GM12878 (cell line): ENCODE measurements around the gene PAQR5. TPM values are rescaled to one million over a fixed set of nuclear protein-coding genes. Genes with fewer than 3 reads are reported as not detected.

Source experiments
- ATAC-seq: fragments of 200-7000 bp; cut with Tn5 transposase; 3 replicates; pipeline ENCODE4 v1.9.1; 2020; ENCODE audit warnings: mild to moderate bottlenecking, moderate library complexity
- BruUV-seq: library from RNA; stranded (reverse); fragments of 400-500 nt; replicated peaks from 2 replicates; lab custom pipeline; 2021; lab: Mats Ljungman, UMichigan
- CTCF ChIA-PET: fragments of 300-600 bp; sonication (Branson Sonifier 250); formaldehyde crosslinking; extraction: SDS; loops from one replicate; lab custom pipeline; 2021; ENCODE audit warnings: inconsistent platforms; lab: Yijun Ruan, JAX
- POLR2A ChIA-PET: fragments of 350-600 bp; formaldehyde crosslinking; extraction: SDS; loops from one replicate; lab custom pipeline; 2021; ENCODE audit warnings: inconsistent platforms; lab: Charles Lee
- RAD21 ChIA-PET: fragments of 300-600 bp; sonication (Branson Sonifier 250); formaldehyde crosslinking; loops from one replicate; lab custom pipeline; 2023; ENCODE audit warnings: antibody characterized with exemption; ENCODE audit not compliant: unreplicated experiment; lab: Charles Lee
- SMC1A ChIA-PET: fragments of 300-600 bp; sonication (Branson Sonifier 250); formaldehyde crosslinking; loops from one replicate; lab custom pipeline; 2023; ENCODE audit not compliant: unreplicated experiment, uncharacterized antibody; lab: Charles Lee
- DNase-seq: peaks from one replicate; pipeline ENCODE4 v3.0.0-alpha.2; 2011; ENCODE audit warnings: low read depth, low spot score
- FAIRE-seq: peaks from 3 replicates; lab custom pipeline; 2011; peaks lifted over from hg19 to GRCh38; lab: Jason Lieb, UNC
- H2AFZ ChIP-seq: 2 replicates; pipeline ENCODE4 v1.6.0; 2011; ENCODE audit warnings: low read depth, low read length, control low read depth; ENCODE audit not compliant: control insufficient read depth
- H3K27ac ChIP-seq: 2 replicates; pipeline ENCODE4 v1.5.1; 2011; ENCODE audit warnings: control low read depth; ENCODE audit not compliant: control insufficient read depth, insufficient read depth
- H3K27me3 ChIP-seq, 2 experiments: replicated peaks in 1 of 2; 2 replicates each; pipeline versions ENCODE4 v1.6.0 to v1.6.1; 2011; ENCODE audit warnings: low read length in 1 of 2; ENCODE audit not compliant: control insufficient read depth in 2 of 2, insufficient read depth in 2 of 2
- H3K36me3 ChIP-seq, 2 experiments: 2 replicates each; pipeline ENCODE4 v1.5.1; 2011; ENCODE audit warnings: low read length in 1 of 2; ENCODE audit not compliant: control insufficient read depth in 2 of 2, insufficient read depth in 2 of 2
- H3K4me1 ChIP-seq: 2 replicates; pipeline ENCODE4 v1.6.1; 2011; ENCODE audit warnings: mild to moderate bottlenecking, low read length, moderate library complexity, mixed read lengths; ENCODE audit not compliant: control insufficient read depth, insufficient read depth
- H3K4me2 ChIP-seq: 2 replicates; pipeline ENCODE4 v1.6.0; 2011; ENCODE audit warnings: control low read depth; ENCODE audit not compliant: control insufficient read depth, insufficient read depth
- H3K4me3 ChIP-seq: fragments of 200-600 bp; sonication (generic); 2 replicates; pipeline ENCODE4 v1.5.1; 2016
- H3K79me2 ChIP-seq: 2 replicates; pipeline ENCODE4 v1.6.0; 2011; ENCODE audit warnings: low read length; ENCODE audit not compliant: control insufficient read depth, insufficient read depth
- H3K9ac ChIP-seq: 2 replicates; pipeline ENCODE4 v1.8.0; 2011; ENCODE audit warnings: low read length, control low read depth, mixed read lengths; ENCODE audit not compliant: control insufficient read depth, insufficient read depth
- H3K9me3 ChIP-seq: replicated peaks from 3 replicates; pipeline ENCODE4 v1.5.1; 2011; ENCODE audit warnings: mild to moderate bottlenecking, low read length; ENCODE audit not compliant: control insufficient read depth, insufficient read depth
- H4K20me1 ChIP-seq: 2 replicates; pipeline ENCODE4 v1.6.0; 2011; ENCODE audit not compliant: control insufficient read depth, insufficient read depth
- BHLHE40 ChIP-seq, 2 experiments: fragments of 450-650 bp in 1 of 2; IDR thresholded peaks; 2 replicates each; pipeline ENCODE4 v1.6.1; 2011 to 2017; ENCODE audit warnings: low read depth in 2 of 2, borderline replicate concordance in 1 of 2, improper control_type of control experiment in 1 of 2, low read length in 1 of 2, mild to moderate bottlenecking in 1 of 2
- DPF2 ChIP-seq: fragments of 450-650 bp; IDR thresholded peaks from 2 replicates; pipeline ENCODE4 v1.6.1; 2017; ENCODE audit warnings: mild to moderate bottlenecking
- EED ChIP-seq: sonication (generic); IDR thresholded peaks from 2 replicates; pipeline ENCODE4 v1.6.1; 2016; ENCODE audit warnings: antibody characterized with exemption, low read depth
- HDAC6 ChIP-seq: fragments of 200-600 bp; sonication (generic); IDR thresholded peaks from one replicate; pipeline ENCODE4 v1.8.0; 2017; ENCODE audit warnings: antibody characterized with exemption; ENCODE audit not compliant: unreplicated experiment
- MEF2A ChIP-seq: IDR thresholded peaks from 2 replicates; pipeline ENCODE4 v1.6.1; 2011; ENCODE audit warnings: low read depth, mild to moderate bottlenecking, low read length, moderate library complexity; ENCODE audit not compliant: insufficient read depth
- MEF2B ChIP-seq: fragments of 450-650 bp; IDR thresholded peaks from 2 replicates; pipeline ENCODE4 v1.6.1; 2018; ENCODE audit warnings: mild to moderate bottlenecking, moderate library complexity; ENCODE audit not compliant: partially characterized antibody, poor library complexity, severe bottlenecking
- MXI1 ChIP-seq: fragments of 150-350 bp; IDR thresholded peaks from 2 replicates; pipeline ENCODE4 v1.6.1; 2011; ENCODE audit warnings: low read depth, mild to moderate bottlenecking, inconsistent platforms, low read length, improper control_type of control experiment
- NFYB ChIP-seq: IDR thresholded peaks from 2 replicates; pipeline ENCODE4 v1.6.1; 2011; ENCODE audit warnings: low read depth, mild to moderate bottlenecking, low read length, improper control_type of control experiment, moderate library complexity; ENCODE audit not compliant: insufficient read depth
- PAX8 ChIP-seq: fragments of 450-650 bp; IDR thresholded peaks from 2 replicates; pipeline ENCODE4 v1.6.1; 2017; ENCODE audit warnings: mild to moderate bottlenecking, moderate library complexity
- RAD51 ChIP-seq: fragments of 450-650 bp; IDR thresholded peaks from 2 replicates; pipeline ENCODE4 v1.6.1; 2016; ENCODE audit warnings: moderate library complexity, mild to moderate bottlenecking, inconsistent platforms
- RB1 ChIP-seq: fragments of 450-650 bp; formaldehyde crosslinking; IDR thresholded peaks from 2 replicates; pipeline ENCODE4 v1.6.1; 2017; ENCODE audit warnings: mild to moderate bottlenecking, borderline replicate concordance
- SMC3 ChIP-seq: IDR thresholded peaks from 2 replicates; pipeline ENCODE4 v1.6.1; 2011; ENCODE audit warnings: low read length, improper control_type of control experiment, borderline replicate concordance
- SRF ChIP-seq, 2 experiments: IDR thresholded peaks; 2 replicates each; pipeline ENCODE4 v1.6.1; 2011; ENCODE audit warnings: low read depth in 2 of 2, low read length in 2 of 2, mild to moderate bottlenecking in 1 of 2, moderate library complexity in 1 of 2
- SUZ12 ChIP-seq: fragments of 200-600 bp; sonication (generic); IDR thresholded peaks from one replicate; pipeline ENCODE4 v1.6.1; 2018; ENCODE audit warnings: antibody characterized with exemption, mild to moderate bottlenecking; ENCODE audit not compliant: unreplicated experiment
- YY1 ChIP-seq: IDR thresholded peaks from 2 replicates; pipeline ENCODE4 v1.6.1; 2011; ENCODE audit warnings: low read depth, mild to moderate bottlenecking, low read length
- ZZZ3 ChIP-seq: IDR thresholded peaks from 2 replicates; pipeline ENCODE4 v1.6.1; 2011; ENCODE audit warnings: low read depth; ENCODE audit not compliant: control insufficient read depth, insufficient read length
- WGBS: methylation state at CpG from one replicate; pipeline ENCODE4 v1.1.6; 2016; ENCODE audit warnings: low lambda C conversion rate; ENCODE audit not compliant: insufficient replicate concordance, insufficient coverage; ENCODE audit errors: missing lambda C conversion rate; 5-methylcytosine and 5-hydroxymethylcytosine counted together
- in situ Hi-C: fragments of 300-500 bp; cut with MboI; formaldehyde crosslinking; loops from 9 replicates; pipeline ENCODE4 v1.14.3; 2018; ENCODE audit warnings: mixed read lengths
- intact Hi-C: fragments of 100-400 bp; cut with micrococcal nuclease; formaldehyde crosslinking; loops from one replicate; pipeline ENCODE4 v1.14.2; 2022; ENCODE audit not compliant: unreplicated experiment
- polyA plus RNA-seq, 11 experiments: library from polyadenylated mRNA; depleted of rRNA in 4 of 11; unstranded in 6 of 11; stranded (reverse) in 5 of 11; fragments of >200 nt; fragmentation: Nextera tagmentation in 4 of 11; fragmentation: Illumina TruSeq in 1 of 11; extraction: Ambion mirVana in 4 of 11; extraction: Trizol in 1 of 11; gene quantifications; 1 replicate in 1 of 11; 2 replicates in 10 of 11; pipeline versions ENCODE4 v1.2.1 to v1.2.3, GENCODE V29; 2011 to 2016; ENCODE audit warnings: inconsistent platforms in 2 of 11, missing spikeins in 2 of 11, low read depth in 1 of 11
- total RNA-seq, 4 experiments: library from RNA; depleted of rRNA in 3 of 4; stranded (reverse); fragments of >200 nt in 3 of 4; fragmentation: Illumina TruSeq in 1 of 4; extraction: Trizol in 1 of 4; gene quantifications; 2 replicates each; pipeline versions ENCODE4 v1.2.1 to v1.2.3, GENCODE V29; 2013 to 2021
- TF ChIP-seq, protein P1 (sequence below): fragments of 450-650 bp; formaldehyde crosslinking; IDR thresholded peaks from 2 replicates; pipeline ENCODE4 v1.4.0; 2020; ENCODE audit warnings: mild to moderate bottlenecking, moderate library complexity
- TF ChIP-seq, protein P2 (sequence below): IDR thresholded peaks from 2 replicates; pipeline ENCODE4 v1.6.1; 2011; ENCODE audit warnings: borderline replicate concordance, low read depth, mild to moderate bottlenecking, moderate library complexity, low read length; ENCODE audit not compliant: insufficient read depth, poor library complexity, severe bottlenecking
- TF ChIP-seq, protein P3 (sequence below): fragments of 450-650 bp; IDR thresholded peaks from 2 replicates; pipeline ENCODE4 v1.6.1; 2017; ENCODE audit warnings: mild to moderate bottlenecking

The PAQR5 gene
- total and polyA plus RNA-seq, 10 of the 15 experiments (the other 5 are each of a cell fraction or from before 2014, with no cell fraction given), result 0.02 to 0.03 TPM; not detected in 8

DNA sequence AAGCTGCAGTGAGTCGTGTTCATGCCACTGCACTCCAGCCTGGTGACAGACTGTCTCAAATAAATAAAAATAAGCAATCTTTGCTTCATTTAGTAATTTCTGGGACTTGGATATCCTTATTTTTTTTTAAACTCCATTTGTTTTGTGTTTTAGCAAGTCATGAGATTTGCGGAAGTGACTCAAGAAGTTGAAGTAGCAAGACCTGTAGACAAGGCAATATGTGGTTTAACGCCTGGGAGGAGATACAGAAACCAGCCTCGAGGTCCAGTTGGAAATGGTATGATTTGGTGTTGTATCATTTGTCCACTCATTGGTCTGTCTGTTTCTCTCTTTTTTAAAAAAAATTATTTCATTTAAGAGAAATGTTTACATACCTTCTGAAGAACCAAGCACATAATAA, 137.3 kb downstream of the PAQR5 start:
- Histone ChIP-seq H3K79me2 (no peaks in the 10 kb centered on the region), H3K27me3 (no peaks in the 10 kb centered on the region), H3K9ac (no peak overlapping the region), H3K4me1 (no peaks in the 10 kb centered on the region), H2AFZ (no peak overlapping the region), H3K9me3 (no peaks in the 10 kb centered on the region), H3K36me3 (peaks cover 10 to 34% of the 10 kb centered on the region in 2 experiments), H3K4me2 (no peak overlapping the region), H3K4me3 (no peak overlapping the region), H3K27ac (no peak overlapping the region), H4K20me1 (no peaks in the 10 kb centered on the region)
- no peak for DNase-seq
- CTCF ChIA-PET, result interaction anchor here (1.1 to 2.7 kb wide), 2 partner anchors 21 to 27 kb away, joined by 3 to 8 read pairs; no protein-coding TSS in a partner anchor
- BruUV-seq, result no TSS peak
- POLR2A ChIA-PET, result no interaction called here
- no peak for ATAC-seq
- RAD21 ChIA-PET, result no interaction called here
- no peak for FAIRE-seq
- intact Hi-C loops (no loop called here), in situ Hi-C loops (no loop called here)
- SMC1A ChIA-PET, result no interaction called here
- 93% methylated on average over 4 of the region's 4 CpGs for WGBS
- TF ChIP-seq MXI1 (no peak), MEF2B (no peak), PAX8 (no peak), NFYB (no peak), SUZ12 (no peak), DPF2 (no peak), EED (no peak), YY1 (no peak), RAD51 (no peak), RB1 (no peak), ZZZ3 (no peak), BHLHE40 (IDR thresholded peaks at IDR 0.05; ENCODE audit: borderline replicate concordance in 1 of 2, low read depth in 2 of 2, low read length in 1 of 2) (no peak), SMC3 (no peak), MEF2A (no peak), HDAC6 (no peak), SRF (IDR thresholded peaks at IDR 0.05; ENCODE audit: low read depth in 2 of 2, low read length in 2 of 2) (no peak)
- TF ChIP-seq, protein P1, sequence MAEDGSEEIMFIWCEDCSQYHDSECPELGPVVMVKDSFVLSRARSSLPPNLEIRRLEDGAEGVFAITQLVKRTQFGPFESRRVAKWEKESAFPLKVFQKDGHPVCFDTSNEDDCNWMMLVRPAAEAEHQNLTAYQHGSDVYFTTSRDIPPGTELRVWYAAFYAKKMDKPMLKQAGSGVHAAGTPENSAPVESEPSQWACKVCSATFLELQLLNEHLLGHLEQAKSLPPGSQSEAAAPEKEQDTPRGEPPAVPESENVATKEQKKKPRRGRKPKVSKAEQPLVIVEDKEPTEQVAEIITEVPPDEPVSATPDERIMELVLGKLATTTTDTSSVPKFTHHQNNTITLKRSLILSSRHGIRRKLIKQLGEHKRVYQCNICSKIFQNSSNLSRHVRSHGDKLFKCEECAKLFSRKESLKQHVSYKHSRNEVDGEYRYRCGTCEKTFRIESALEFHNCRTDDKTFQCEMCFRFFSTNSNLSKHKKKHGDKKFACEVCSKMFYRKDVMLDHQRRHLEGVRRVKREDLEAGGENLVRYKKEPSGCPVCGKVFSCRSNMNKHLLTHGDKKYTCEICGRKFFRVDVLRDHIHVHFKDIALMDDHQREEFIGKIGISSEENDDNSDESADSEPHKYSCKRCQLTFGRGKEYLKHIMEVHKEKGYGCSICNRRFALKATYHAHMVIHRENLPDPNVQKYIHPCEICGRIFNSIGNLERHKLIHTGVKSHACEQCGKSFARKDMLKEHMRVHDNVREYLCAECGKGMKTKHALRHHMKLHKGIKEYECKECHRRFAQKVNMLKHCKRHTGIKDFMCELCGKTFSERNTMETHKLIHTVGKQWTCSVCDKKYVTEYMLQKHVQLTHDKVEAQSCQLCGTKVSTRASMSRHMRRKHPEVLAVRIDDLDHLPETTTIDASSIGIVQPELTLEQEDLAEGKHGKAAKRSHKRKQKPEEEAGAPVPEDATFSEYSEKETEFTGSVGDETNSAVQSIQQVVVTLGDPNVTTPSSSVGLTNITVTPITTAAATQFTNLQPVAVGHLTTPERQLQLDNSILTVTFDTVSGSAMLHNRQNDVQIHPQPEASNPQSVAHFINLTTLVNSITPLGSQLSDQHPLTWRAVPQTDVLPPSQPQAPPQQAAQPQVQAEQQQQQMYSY (CRISPR knock-in tag), result no peak
- TF ChIP-seq, protein P2, sequence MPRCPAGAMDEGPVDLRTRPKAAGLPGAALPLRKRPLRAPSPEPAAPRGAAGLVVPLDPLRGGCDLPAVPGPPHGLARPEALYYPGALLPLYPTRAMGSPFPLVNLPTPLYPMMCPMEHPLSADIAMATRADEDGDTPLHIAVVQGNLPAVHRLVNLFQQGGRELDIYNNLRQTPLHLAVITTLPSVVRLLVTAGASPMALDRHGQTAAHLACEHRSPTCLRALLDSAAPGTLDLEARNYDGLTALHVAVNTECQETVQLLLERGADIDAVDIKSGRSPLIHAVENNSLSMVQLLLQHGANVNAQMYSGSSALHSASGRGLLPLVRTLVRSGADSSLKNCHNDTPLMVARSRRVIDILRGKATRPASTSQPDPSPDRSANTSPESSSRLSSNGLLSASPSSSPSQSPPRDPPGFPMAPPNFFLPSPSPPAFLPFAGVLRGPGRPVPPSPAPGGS, result no peak
- TF ChIP-seq, protein P3, sequence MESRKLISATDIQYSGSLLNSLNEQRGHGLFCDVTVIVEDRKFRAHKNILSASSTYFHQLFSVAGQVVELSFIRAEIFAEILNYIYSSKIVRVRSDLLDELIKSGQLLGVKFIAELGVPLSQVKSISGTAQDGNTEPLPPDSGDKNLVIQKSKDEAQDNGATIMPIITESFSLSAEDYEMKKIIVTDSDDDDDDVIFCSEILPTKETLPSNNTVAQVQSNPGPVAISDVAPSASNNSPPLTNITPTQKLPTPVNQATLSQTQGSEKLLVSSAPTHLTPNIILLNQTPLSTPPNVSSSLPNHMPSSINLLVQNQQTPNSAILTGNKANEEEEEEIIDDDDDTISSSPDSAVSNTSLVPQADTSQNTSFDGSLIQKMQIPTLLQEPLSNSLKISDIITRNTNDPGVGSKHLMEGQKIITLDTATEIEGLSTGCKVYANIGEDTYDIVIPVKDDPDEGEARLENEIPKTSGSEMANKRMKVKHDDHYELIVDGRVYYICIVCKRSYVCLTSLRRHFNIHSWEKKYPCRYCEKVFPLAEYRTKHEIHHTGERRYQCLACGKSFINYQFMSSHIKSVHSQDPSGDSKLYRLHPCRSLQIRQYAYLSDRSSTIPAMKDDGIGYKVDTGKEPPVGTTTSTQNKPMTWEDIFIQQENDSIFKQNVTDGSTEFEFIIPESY, result no peak
